Stimulated activated CD4-positive, alpha-beta T cell treated with anti-CD3 and anti-CD28 coated beads, Interleukin-12 subunit alpha, Interleukin-12 subunit beta, amount 100 ng/mL, for 4 hours (primary cell): ENCODE results near the gene ERC2.

Source experiments
- DNase-seq: peaks from one replicate; pipeline ENCODE4 v3.0.0-alpha.2; 2020

Gene ERC2

DNA sequence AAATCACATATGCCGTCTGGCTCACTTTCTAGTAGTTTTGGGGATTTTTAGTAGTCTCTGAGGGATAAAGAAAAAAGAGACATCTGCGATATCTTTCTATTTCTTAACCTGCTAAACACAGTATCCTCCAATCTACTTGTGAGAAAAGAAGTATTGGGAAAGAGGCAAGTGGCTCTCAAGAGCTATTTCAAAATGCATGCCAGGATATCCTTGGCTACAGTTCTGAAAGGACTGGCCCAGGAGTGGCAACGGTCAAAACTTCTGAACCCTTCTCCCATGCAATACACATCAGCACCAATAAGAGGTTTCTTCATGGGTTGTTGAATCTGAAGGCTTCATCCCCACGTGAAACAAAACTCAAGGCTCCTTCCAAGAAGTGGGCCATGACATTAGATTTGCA is 777.1 kb downstream of the ERC2 start:
- DNase-seq, result no peak

GRCh38 chr3:55690726-55691125 is 777.5 kb downstream of the ERC2 start:
- DNase-seq, result no peak

- no peak for DNase-seq
Measured at GRCh38 chr3:55690177-55690576, 778.1 kb downstream of the ERC2 start.

- no peak for DNase-seq
Measured at GRCh38 chr3:55688154-55688553, 780.1 kb downstream of the ERC2 start.

DNA sequence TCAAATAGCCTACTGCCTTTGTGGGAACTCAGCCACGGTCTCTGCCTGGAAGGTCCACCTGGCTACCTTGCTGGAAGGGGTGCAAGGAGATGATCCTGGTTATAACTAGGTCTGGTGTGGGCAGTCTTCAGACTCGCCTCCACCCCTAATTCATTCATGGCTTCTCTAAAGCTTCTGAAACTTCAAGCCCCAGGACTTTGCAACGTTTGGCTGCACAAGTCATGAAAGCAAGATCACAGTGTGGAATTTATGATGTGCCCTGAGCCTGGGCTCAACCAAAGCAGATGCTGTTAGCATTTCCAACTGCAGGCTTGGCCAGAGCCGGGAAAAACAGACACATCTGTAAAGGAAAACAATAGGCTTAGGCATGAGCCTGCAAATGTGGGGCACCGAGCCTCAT is 780.7 kb downstream of the ERC2 start:
- no peak for DNase-seq

DNA sequence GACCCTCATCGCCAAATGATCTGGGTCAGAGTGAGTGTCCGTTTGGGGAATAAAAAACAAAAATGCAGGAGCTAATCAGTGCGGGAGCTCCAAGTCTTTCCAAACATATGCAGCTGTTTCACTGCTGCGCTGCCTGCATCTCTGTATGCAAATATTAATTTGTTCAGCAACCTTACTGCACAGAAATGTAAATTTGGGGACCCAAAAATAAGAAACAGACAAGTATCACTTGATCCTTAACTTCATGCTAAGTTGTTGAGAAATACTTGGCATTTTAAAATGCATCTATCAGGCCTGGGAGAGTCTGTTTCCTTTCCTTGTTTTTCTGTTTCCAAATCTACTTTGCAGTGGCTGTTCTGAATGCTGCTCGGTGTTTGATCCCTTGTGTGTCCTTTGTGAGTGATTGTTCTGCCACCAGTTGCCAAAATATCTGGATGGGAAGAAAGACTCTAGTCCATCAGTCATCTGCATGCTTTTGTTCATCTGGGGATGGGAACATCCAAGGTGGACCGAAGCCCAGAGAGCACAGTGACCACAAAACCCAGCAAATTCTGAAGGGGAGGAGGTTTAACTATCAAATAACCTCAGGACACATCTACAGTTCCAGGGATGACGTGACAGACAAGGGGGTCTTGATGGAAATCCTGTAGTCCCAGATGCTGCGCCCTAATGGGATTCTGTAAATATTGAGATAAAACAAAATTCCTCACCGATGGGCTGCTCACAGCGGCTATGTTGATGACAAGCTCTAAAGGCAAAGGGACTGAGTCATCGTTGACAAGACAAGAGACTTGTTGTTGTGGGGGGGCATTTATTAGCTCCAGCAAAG is 781.6 kb downstream of the ERC2 start:
- DNase-seq, result no peak

DNA sequence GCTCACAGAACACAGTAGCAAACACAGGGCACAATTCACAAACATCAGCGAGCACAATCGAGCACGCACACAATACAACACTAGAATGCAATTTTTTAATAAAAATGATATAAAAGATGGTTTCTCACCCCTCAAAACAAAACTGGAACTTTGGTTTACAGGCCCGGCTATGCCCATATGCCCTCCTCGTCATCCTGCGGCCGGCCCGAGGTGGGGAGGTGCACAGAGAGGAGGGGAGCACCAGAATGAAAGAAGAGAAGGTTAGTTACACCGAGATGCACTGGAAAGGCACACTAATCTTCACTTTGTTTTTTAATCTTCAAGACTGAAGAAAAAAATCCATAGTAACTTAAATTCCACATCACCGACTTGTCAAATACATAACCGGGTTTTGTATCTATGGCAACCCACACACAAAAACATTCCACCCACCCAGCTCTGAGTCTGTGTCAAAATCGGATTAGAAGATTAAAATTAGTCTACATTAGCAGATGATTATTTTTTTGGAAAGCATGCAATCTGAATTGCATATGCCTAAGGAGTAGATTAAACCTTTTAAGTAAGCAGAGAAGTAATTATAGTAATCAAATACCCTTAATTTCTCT is 784.5 kb downstream of the ERC2 start:
- DNase-seq, result no peak

DNA sequence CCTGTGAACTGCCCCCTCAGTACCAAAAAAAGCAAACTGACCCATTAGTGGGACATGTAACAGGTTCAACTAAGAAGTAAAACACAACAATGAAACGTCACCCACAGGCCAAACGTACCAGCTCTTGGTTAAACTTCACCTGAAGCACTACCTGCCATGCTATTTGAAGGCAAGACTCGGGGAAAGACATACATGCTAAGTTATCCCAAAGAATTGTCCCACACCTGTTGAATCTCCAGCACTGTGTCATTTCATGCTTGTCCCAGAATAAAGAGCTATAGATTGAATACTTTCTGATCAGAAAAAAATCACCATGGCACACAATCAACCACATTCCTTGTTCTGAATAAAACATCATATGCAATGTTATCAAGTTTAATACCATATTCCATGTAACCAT is 785.8 kb downstream of the ERC2 start:
- DNase-seq, result no peak

DNA sequence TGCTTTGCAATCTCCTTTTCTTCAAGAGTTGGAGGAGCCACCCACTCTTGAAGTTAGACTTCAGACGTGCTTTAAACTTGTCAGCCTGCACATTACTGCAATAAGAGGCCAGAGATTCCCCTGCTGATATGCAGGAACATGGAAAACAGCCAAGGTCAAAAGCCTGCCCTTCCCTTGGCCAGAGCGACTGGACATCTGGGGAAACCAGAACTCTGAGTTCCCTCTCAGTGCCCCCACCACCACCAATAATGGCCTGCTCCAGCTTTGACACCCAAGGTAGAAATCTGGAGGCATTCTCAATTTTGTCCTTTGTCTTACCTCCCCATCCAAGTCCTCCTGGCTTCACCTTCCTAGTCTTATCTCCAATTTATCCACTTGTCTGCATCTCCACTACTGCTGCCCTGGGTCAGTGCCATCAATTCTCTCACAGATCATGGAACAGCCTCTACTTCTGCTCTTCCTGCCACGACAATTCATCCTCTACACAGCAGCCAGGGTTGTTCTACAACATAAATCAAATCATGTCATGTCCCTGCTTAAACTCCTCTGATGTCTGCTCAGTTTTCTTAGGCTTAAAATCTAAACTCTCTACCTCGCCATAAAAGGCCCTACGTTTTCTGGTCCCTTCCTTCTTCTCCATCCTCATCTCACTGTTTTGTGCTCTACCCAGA is 789.6 kb downstream of the ERC2 start:
- no peak for DNase-seq

- no peak for DNase-seq
Measured at GRCh38 chr3:55676643-55677042, 791.6 kb downstream of the ERC2 start.

DNA sequence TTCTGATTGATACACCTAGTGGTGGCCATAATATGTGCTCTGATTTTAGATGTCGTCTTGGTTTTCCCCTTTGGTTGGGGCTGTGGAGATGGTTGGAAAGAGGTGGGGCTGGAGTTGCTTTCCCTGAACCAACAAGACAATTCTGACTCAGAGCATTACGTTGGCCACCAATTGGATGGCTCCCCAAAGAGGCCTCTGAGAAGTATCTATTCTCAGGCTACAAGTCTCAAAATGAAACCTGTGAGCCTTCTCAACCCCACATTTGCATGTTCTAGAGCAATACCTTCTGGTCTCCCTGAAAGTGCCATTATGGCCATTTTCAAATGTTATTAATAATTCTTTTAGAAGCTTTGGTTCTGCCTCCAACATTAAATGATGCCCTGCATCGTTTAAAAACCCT is 792.8 kb downstream of the ERC2 start:
- no peak for DNase-seq

GRCh38 chr3:55673764-55674163 is 794.5 kb downstream of the ERC2 start:
- no peak for DNase-seq

- no peak for DNase-seq
Measured at GRCh38 chr3:55669133-55669532, 799.1 kb downstream of the ERC2 start.

DNA sequence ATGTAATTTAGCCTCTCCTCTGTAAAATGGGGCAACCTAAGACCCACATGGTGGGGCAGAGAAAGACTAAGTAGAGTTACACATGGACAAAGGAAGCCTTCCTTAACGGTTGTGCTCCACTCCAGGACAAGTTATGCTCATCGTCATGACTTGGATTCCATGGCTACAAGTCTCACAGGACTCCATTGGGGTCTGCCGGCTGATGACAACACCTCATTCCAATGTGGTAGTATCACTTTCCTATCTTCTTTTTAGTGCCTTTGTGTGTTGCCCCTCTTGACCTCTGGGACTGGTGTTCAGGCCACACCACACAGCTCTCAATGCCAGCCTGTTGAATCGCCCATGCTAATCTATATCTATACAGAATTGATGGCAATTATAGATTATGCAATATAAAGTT is 799.9 kb downstream of the ERC2 start:
- DNase-seq, result no peak

DNA sequence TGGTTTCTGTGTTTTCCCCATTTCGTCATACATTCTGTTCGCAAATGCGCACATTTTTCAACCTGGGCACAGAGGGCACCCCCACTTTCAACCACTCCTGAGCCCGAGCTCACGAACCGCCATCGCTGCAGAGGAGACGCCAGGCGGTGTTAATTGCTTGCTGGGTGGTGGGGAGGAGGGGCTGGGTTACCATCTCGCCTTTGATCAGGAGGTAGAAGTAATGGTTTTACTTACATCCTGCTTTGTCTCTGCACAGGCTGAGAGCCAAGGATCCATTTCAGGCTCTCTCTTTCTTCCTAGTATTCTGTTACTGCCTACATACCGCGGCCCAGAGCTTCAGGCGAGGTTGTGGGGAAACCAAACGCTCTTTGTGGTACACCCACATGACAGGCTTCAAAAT is 803.9 kb downstream of the ERC2 start:
- no peak for DNase-seq

DNA sequence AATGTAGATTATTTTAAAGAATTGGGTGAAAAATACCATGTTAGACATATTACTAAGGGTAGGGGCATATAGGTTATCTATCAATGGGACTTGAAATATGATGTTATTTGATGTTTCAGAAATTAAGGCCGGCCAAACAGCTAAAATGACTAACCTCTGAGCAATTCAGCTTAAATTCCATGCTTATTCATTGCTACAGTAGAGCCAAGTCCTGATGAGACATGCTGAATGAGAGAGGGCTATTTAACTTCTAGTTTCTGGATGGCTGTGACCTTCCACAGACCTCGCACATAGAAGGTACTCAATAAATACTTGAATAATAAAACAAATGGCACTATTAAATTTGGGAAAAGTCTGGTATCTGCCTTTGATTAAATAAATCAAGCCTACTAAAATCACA is 805.6 kb downstream of the ERC2 start:
- no peak for DNase-seq

DNA sequence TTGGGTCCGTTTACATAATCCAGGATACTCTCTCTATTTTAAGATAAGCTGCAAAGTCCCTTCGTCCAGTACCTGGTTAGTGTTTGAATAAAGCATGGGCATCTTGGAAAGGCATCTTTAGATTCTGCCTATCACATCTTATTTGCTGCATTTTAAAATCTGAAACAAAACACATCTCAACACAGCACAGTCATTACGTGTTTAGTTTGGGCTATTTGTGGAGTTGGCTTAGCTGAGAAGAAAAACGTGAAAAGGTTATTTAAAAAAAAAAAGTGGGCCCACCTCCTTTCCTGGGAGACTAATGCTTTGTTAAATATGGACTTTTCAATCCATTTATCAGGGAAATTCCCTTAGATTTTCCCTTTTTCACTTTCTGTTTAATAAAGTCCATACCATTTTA is 806.7 kb downstream of the ERC2 start:
- no peak for DNase-seq

- no peak for DNase-seq
Measured at GRCh38 chr3:55661141-55661540, 807.1 kb downstream of the ERC2 start.

DNA sequence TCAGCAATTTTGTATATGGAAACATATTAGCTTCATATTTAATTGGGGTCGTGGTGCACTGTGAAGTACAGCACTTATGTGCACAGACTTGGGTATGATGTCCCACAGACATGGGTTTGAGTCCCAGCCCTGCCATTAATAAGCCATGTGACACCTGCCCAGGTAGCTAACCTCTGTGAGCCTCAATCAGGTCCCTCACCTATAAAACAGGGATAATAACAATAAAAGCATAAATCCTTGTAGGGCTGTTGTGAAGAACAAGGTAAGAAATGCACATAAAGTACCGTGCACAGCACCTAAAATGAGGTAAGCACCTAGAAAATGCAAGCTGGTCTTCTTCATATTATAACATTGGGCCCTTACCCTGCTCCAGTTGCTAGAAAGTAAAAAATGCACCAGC is 807.6 kb downstream of the ERC2 start:
- no peak for DNase-seq

GRCh38 chr3:55659701-55660100 is 808.6 kb downstream of the ERC2 start:
- DNase-seq, result no peak

DNA sequence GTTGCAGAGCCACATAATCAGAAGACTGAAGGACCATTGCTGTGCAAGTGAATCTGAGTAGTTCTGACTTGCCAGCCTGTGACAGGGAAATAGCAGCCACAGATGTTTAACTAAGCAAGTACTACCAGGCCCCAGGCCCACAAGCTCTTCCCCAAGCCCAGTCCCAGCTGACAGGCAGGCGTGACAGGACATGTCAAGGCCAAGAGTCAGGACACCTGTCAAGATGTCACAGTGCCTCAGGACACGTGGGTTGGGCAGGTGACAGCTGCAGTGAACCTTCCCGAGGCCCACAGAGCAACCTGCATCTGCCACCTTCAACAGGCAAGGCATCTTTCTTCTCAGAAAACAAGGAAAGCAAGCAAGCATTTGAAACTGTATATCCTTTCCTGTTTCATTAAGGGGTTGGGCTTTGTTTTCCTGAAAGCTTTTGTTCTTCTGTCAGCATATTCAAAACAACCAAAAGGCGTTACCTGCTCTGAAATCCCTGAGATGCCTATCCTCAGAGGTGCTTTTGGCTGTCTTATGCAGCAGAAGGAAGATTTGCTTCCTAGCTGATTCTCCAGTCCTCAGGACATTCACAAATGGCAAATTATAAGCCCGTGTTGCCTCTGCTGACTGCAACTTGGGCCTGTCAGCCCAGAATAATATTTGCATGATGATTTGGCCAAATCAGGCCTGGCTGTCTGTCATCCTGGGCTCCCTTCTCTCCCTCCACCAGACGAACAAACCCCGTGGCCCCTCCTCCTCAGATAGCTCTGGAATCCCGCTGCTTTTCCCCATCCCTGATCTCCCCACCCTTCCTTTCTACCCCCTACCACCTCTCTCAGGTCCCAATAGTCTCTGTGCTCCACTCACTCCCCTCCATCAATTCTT is 809.3 kb downstream of the ERC2 start:
- DNase-seq, result no peak

DNA sequence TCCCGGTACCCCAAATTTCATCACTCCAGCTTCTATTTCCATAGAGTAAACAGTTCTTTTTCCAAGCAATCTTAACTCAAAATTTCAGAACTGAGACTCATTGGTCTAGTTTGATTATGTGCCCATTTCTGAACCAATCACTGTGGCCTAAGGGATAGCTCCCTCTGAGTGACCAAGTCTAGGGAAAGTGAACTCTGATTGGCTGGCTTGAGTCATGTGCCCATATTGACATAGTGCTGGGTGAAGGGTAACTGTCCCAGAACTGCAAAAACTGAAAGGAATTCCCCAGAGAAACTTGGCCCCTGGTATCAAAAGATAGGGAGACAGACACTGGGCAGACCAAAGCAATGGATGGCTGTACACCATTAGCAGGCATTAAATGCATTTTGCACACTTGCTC is 810.0 kb downstream of the ERC2 start:
- no peak for DNase-seq

- no peak for DNase-seq
Measured at GRCh38 chr3:55655544-55655943, 812.7 kb downstream of the ERC2 start.
